ENCODE results near the gene SPTBN1. TPM values are rescaled to one million over a fixed set of nuclear protein-coding genes. Genes with fewer than 3 reads are reported as not detected.

The SPTBN1 gene
- total and polyA plus RNA-seq, 2 of the 13 experiments (the other 11 are each of a cell fraction or from before 2014, with no cell fraction given) = 123 to 299 TPM

DNA sequence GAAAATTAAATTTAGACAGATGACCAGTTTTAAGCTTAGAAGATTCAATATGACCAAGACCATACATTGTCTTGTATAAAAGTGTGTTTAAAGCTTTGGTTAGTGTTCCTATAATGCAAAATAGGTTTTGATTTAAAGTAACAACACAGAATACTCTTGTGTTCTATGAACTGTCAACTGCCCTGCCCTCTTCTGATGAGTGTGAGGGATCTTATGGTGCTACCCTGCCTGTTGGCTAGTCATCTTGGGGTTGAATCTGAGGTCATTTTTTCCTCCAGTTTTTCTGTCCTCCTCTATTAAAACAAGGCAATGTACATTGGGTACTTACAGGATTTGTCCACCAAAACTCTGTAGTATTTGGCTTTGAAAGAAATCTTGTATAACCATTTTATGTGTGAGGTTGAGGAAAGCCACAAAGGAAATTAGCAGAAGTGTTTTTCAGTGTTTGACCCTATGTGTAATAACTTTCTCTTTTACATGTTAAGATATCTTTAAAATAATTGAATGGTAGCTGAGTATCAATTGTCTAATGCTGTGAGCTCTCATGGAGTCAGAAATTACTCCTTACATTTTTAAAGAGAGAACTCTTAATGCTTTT, 129.1 kb downstream of the SPTBN1 start:
- BruUV-seq (replicated peaks) = no TSS peak
- FAIRE-seq (no peak), ATAC-seq (no peak), DNase-seq (ENCODE audit: low spot score) (no peak)
- H3K9ac ChIP-seq (ENCODE audit: insufficient read depth, low read depth, low read length) = no peak overlapping the region
- TF ChIP-seq, protein P1, sequence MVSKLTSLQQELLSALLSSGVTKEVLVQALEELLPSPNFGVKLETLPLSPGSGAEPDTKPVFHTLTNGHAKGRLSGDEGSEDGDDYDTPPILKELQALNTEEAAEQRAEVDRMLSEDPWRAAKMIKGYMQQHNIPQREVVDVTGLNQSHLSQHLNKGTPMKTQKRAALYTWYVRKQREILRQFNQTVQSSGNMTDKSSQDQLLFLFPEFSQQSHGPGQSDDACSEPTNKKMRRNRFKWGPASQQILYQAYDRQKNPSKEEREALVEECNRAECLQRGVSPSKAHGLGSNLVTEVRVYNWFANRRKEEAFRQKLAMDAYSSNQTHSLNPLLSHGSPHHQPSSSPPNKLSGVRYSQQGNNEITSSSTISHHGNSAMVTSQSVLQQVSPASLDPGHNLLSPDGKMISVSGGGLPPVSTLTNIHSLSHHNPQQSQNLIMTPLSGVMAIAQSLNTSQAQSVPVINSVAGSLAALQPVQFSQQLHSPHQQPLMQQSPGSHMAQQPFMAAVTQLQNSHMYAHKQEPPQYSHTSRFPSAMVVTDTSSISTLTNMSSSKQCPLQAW (CRISPR knock-in tag; IDR thresholded peaks at IDR 0.05) = no peak
- no peak for TF ChIP-seq ZNF143 (CRISPR knock-in tag; IDR thresholded peaks at IDR 0.05)
- no peak for TF ChIP-seq SNAPC4 (CRISPR knock-in tag; IDR thresholded peaks at IDR 0.05)
- no peak for TF ChIP-seq ZSCAN25 (CRISPR knock-in tag; IDR thresholded peaks at IDR 0.05)
- no peak for TF ChIP-seq IKZF4 (CRISPR knock-in tag; IDR thresholded peaks at IDR 0.05; ENCODE audit: borderline replicate concordance, low read depth, not compliant biosample characterization)
- TF ChIP-seq SUZ12 (IDR thresholded peaks at IDR 0.05; ENCODE audit: low read depth, low read length) = no peak
- TF ChIP-seq GATAD2A (CRISPR knock-in tag; IDR thresholded peaks at IDR 0.05) = no peak
- no peak for TF ChIP-seq ZNF549 (CRISPR knock-in tag; IDR thresholded peaks at IDR 0.05)
- no peak for TF ChIP-seq RBFOX2 (IDR thresholded peaks at IDR 0.05; ENCODE audit: low read depth, low read length)
- H4K20me1 ChIP-seq (ENCODE audit: insufficient read depth, low read length) = peaks cover 75% of the 10 kb centered on the region
- H3K4me2 ChIP-seq (ENCODE audit: low read depth, low read length) = no peak overlapping the region
- no peaks in the 10 kb centered on the region for H3K27me3 ChIP-seq (ENCODE audit: control insufficient read depth in 1 of 2, insufficient read depth in 2 of 2, low read length in 2 of 2)
- no peak overlapping the region for H3K27ac ChIP-seq (ENCODE audit: extremely low read length, insufficient read depth, low read length)
- H3K36me3 ChIP-seq (replicated peaks in 1 of 2; ENCODE audit: control insufficient read depth in 1 of 2, insufficient read depth in 2 of 2, low read length in 2 of 2) = peaks cover 8 to 53% of the 10 kb centered on the region in 2 experiments
- ChIA-PET CTCF (ENCODE audit: low intra/inter-chr PET ratio, low total read pairs) (no interaction called here), POLR2A (no interaction called here)
- intact Hi-C loops (cut with micrococcal nuclease; ENCODE audit: unreplicated experiment) = no loop called here
- H3K79me2 ChIP-seq (ENCODE audit: insufficient read depth, low read length) = peaks cover 100% of the 10 kb centered on the region
- no peak overlapping the region for H2AFZ ChIP-seq (ENCODE audit: low read length)
- no peaks in the 10 kb centered on the region for H3K9me3 ChIP-seq (ENCODE audit: low read length)
- peaks cover 100% of the 10 kb centered on the region for H3K4me1 ChIP-seq (ENCODE audit: insufficient read depth, low read length)
- no peak overlapping the region for H3K4me3 ChIP-seq (replicated peaks in 1 of 3; ENCODE audit: insufficient read depth in 1 of 3, low read depth in 2 of 3, low read length in 3 of 3)
- in situ Hi-C loops (cut with HindIII; ENCODE audit: extremely low pct_ligation_motif_present, low pct_unique_long_range_greater_than_20kb) = no loop called here
